ENCODE measurements around the gene PNPO. TPM values are rescaled to one million over a fixed set of nuclear protein-coding genes. Genes with fewer than 3 reads are reported as not detected.

The PNPO gene
- total RNA-seq, 2 experiments from 2014 or later, result 14.7 to 33.8 TPM

GRCh38 chr17:47989159-47989558 lies 47.8 kb downstream of the PNPO start:
- no peak overlapping the region for H3K27ac ChIP-seq (ENCODE audit: low read depth, low read length, poor library complexity, severe bottlenecking)
- H3K4me1 ChIP-seq (ENCODE audit: insufficient read depth, low read length, poor library complexity, severe bottlenecking), result no peaks in the 10 kb centered on the region
- TF ChIP-seq CTCF (conservative IDR thresholded peaks at IDR 0.05; ENCODE audit: low read length), result no peak
- TF ChIP-seq EZH2phosphoT487 (IDR thresholded peaks at IDR 0.05; ENCODE audit: borderline replicate concordance, low read depth, low read length), result no peak
- H3K4me2 ChIP-seq (ENCODE audit: low read length), result no peak overlapping the region
- CTCF ChIA-PET (ENCODE audit: unreplicated experiment), result no interaction called here
- no peaks in the 10 kb centered on the region for H3K9me2 ChIP-seq (ENCODE audit: insufficient read depth, low read length)
- intact Hi-C loops (cut with micrococcal nuclease; ENCODE audit: unreplicated experiment), result no loop called here
- no peak overlapping the region for H2AFZ ChIP-seq (ENCODE audit: low read length)
- no peak overlapping the region for H3K4me3 ChIP-seq (ENCODE audit: low read depth, low read length, poor library complexity, severe bottlenecking)
- no peaks in the 10 kb centered on the region for H4K20me1 ChIP-seq (ENCODE audit: insufficient read depth, low read length)
- H3K79me2 ChIP-seq (ENCODE audit: insufficient read depth, low read depth, low read length), result no peaks in the 10 kb centered on the region
- POLR2A ChIA-PET, result no interaction called here
- H3K9me3 ChIP-seq (ENCODE audit: low read length), result no peaks in the 10 kb centered on the region
- DNase-seq (ENCODE audit: low spot score), result no peak
- BruUV-seq (replicated peaks), result no TSS peak
- H3K36me3 ChIP-seq (ENCODE audit: insufficient read depth, low read length), result peaks cover 13% of the 10 kb centered on the region; the same call in 1 of the 2 replicates

GRCh38 chr17:47989700-47990099 lies 48.3 kb downstream of the PNPO start:
- Histone ChIP-seq H3K9me3 (ENCODE audit: low read length) (no peaks in the 10 kb centered on the region), H3K4me1 (ENCODE audit: insufficient read depth, low read length, poor library complexity, severe bottlenecking) (no peaks in the 10 kb centered on the region), H3K36me3 (ENCODE audit: insufficient read depth, low read length) (peaks cover 9% of the 10 kb centered on the region; the same call in 1 of the 2 replicates), H3K27ac (ENCODE audit: low read depth, low read length, poor library complexity, severe bottlenecking) (no peak overlapping the region), H4K20me1 (ENCODE audit: insufficient read depth, low read length) (no peaks in the 10 kb centered on the region), H3K4me2 (ENCODE audit: low read length) (no peak overlapping the region), H2AFZ (ENCODE audit: low read length) (no peak overlapping the region), H3K4me3 (ENCODE audit: low read depth, low read length, poor library complexity, severe bottlenecking) (no peak overlapping the region), H3K9me2 (ENCODE audit: insufficient read depth, low read length) (no peaks in the 10 kb centered on the region), H3K79me2 (ENCODE audit: insufficient read depth, low read depth, low read length) (no peaks in the 10 kb centered on the region)
- intact Hi-C loops (cut with micrococcal nuclease; ENCODE audit: unreplicated experiment), result no loop called here
- no peak for TF ChIP-seq CTCF (conservative IDR thresholded peaks at IDR 0.05; ENCODE audit: low read length)
- no peak for TF ChIP-seq EZH2phosphoT487 (IDR thresholded peaks at IDR 0.05; ENCODE audit: borderline replicate concordance, low read depth, low read length)
- no peak for DNase-seq (ENCODE audit: low spot score)
- no TSS peak for BruUV-seq (replicated peaks)
- ChIA-PET CTCF (ENCODE audit: unreplicated experiment) (no interaction called here), POLR2A (no interaction called here)

- Histone ChIP-seq H4K20me1 (ENCODE audit: insufficient read depth, low read length) (no peaks in the 10 kb centered on the region), H3K36me3 (ENCODE audit: insufficient read depth, low read length) (no peaks in the 10 kb centered on the region), H3K4me1 (ENCODE audit: insufficient read depth, low read length, poor library complexity, severe bottlenecking) (no peaks in the 10 kb centered on the region), H3K4me2 (ENCODE audit: low read length) (no peak overlapping the region), H3K9me2 (ENCODE audit: insufficient read depth, low read length) (no peaks in the 10 kb centered on the region), H3K27ac (ENCODE audit: low read depth, low read length, poor library complexity, severe bottlenecking) (no peak overlapping the region), H2AFZ (ENCODE audit: low read length) (no peak overlapping the region), H3K4me3 (ENCODE audit: low read depth, low read length, poor library complexity, severe bottlenecking) (no peak overlapping the region), H3K79me2 (ENCODE audit: insufficient read depth, low read depth, low read length) (no peaks in the 10 kb centered on the region), H3K9me3 (ENCODE audit: low read length) (no peaks in the 10 kb centered on the region)
- TF ChIP-seq EZH2phosphoT487 (IDR thresholded peaks at IDR 0.05; ENCODE audit: borderline replicate concordance, low read depth, low read length), result no peak
- TF ChIP-seq CTCF (conservative IDR thresholded peaks at IDR 0.05; ENCODE audit: low read length), result no peak
- no TSS peak for BruUV-seq (replicated peaks)
- DNase-seq (ENCODE audit: low spot score), result no peak
- intact Hi-C loops (cut with micrococcal nuclease; ENCODE audit: unreplicated experiment), result no loop called here
- ChIA-PET POLR2A (no interaction called here), CTCF (ENCODE audit: unreplicated experiment) (no interaction called here)
These were observed 49.8 kb downstream of the PNPO start for GRCh38 chr17:47990962-47991731.

Data from OCI-LY7 (cell line).